ENCODE measurements around the gene OPN1SW. TPM values are rescaled to one million over a fixed set of nuclear protein-coding genes. Genes with fewer than 3 reads are reported as not detected.

OPN1SW gene, protein sequence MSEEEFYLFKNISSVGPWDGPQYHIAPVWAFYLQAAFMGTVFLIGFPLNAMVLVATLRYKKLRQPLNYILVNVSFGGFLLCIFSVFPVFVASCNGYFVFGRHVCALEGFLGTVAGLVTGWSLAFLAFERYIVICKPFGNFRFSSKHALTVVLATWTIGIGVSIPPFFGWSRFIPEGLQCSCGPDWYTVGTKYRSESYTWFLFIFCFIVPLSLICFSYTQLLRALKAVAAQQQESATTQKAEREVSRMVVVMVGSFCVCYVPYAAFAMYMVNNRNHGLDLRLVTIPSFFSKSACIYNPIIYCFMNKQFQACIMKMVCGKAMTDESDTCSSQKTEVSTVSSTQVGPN
- total RNA-seq = not detected in 2 replicates
- long read RNA-seq = 0 reads

DNA sequence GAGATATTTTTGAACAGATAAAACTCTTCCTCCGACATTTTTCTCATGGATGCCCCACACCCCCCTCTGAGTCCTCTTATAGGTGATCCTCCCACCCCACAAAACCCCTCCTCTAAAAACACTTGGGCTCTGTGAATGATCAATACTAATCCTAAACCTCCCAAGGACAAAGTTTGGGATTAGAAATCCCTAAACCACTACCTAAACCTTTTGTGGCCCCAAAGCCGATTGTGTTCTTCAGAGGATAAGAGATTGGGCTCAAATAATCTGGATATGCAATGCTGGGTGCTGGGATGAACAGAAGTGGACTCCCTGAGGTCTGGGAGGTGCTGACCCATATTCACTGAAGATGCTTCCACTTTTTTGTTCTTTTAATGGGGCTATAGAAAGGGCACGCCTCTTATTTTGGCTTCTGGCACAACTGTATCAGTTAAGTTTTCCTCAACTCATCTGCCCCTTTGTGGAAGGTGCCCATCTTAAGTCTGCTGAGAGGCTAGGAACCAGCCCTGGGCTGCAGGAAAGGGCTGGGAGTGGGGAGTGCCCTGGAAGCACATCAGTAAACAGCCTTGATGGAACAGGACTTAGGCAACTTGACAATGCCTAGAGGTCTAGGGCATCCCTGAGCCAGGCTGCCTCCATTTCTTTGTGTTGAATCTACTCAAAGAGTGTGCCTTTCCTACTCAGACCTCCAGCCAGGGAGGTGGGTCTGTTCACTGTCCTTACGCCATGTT, at the start of gene OPN1SW:
TSS of gene OPN1SW (minus strand) at position 51 of the 731 bp plus-strand sequence. CDS start at position 38, 13 bp downstream.
- peaks cover 18% of the 10 kb centered on the region for H3K36me3 Mint-ChIP-seq (ENCODE audit: insufficient read depth)
- DNase-seq (ENCODE audit: low spot score, unreplicated experiment) = no peak
- H3K9me3 Mint-ChIP-seq (ENCODE audit: low read depth) = peaks cover 10% of the 10 kb centered on the region
- TF ChIP-seq, protein P1, sequence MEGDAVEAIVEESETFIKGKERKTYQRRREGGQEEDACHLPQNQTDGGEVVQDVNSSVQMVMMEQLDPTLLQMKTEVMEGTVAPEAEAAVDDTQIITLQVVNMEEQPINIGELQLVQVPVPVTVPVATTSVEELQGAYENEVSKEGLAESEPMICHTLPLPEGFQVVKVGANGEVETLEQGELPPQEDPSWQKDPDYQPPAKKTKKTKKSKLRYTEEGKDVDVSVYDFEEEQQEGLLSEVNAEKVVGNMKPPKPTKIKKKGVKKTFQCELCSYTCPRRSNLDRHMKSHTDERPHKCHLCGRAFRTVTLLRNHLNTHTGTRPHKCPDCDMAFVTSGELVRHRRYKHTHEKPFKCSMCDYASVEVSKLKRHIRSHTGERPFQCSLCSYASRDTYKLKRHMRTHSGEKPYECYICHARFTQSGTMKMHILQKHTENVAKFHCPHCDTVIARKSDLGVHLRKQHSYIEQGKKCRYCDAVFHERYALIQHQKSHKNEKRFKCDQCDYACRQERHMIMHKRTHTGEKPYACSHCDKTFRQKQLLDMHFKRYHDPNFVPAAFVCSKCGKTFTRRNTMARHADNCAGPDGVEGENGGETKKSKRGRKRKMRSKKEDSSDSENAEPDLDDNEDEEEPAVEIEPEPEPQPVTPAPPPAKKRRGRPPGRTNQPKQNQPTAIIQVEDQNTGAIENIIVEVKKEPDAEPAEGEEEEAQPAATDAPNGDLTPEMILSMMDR (IDR thresholded peaks at IDR 0.05; ENCODE audit: unreplicated experiment) = no peak
- peaks cover 3% of the 10 kb centered on the region for H3K27me3 Mint-ChIP-seq
- no peak within 1 kb of the TSS for H3K27ac Mint-ChIP-seq
- H3K4me1 Mint-ChIP-seq (ENCODE audit: low read depth) = no peaks in the 10 kb centered on the region
- H3K4me3 Mint-ChIP-seq (ENCODE audit: low read depth) = no peak within 1 kb of the TSS

DNA sequence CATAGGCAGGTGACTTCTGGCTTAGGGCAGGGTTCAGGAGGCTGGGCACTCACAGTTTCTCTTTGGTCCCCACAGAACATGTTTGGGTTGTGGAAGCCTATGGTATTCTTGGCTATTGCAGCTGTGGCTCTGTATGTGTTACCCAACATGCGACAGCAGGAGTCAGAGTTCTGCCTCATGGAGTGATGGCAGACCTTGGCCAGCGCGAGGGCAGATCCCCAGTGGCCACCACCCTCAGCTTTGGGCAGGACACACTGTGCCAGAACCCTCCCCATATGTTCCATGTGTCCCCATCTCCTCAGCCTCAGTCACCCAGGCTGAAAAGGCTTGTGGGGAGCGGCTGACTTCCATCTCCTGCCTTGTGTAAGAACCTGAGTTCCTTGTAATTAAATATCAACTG, 46.1 kb upstream of the OPN1SW start:
- DNase-seq (ENCODE audit: low spot score, unreplicated experiment) = no peak
- H3K27me3 Mint-ChIP-seq = no peaks in the 10 kb centered on the region
- TF ChIP-seq, protein P1 (IDR thresholded peaks at IDR 0.05; ENCODE audit: unreplicated experiment) = no peak
- no peak overlapping the region for H3K27ac Mint-ChIP-seq
- no peaks in the 10 kb centered on the region for H3K36me3 Mint-ChIP-seq (ENCODE audit: insufficient read depth)
- no peak overlapping the region for H3K4me3 Mint-ChIP-seq (ENCODE audit: low read depth)
- H3K9me3 Mint-ChIP-seq (ENCODE audit: low read depth) = no peaks in the 10 kb centered on the region
- H3K4me1 Mint-ChIP-seq (ENCODE audit: low read depth) = no peaks in the 10 kb centered on the region

DNA sequence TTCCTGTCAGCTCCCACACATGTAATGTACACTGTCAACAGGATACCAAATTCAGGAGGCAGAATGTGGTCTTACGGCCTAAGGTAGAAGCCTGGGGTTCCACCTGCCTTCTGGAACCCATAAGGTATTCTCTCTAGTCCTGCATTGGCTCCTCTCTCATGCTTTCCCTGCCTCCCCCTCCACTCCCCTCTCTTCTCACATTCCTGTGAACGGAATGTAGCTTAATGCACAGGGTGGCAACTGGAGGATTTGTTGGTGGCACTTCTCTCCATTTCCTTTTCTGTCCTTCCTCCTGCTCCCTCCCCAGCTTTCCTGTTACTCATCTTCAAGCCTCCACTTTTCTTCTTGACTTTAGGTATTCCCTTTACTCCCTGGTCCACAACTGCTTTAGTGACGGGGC, 43.1 kb upstream of the OPN1SW start:
- Mint-ChIP-seq H3K4me3 (ENCODE audit: low read depth) (no peak overlapping the region), H3K9me3 (ENCODE audit: low read depth) (no peaks in the 10 kb centered on the region), H3K27ac (no peak overlapping the region), H3K36me3 (ENCODE audit: insufficient read depth) (peaks cover 4% of the 10 kb centered on the region), H3K27me3 (no peaks in the 10 kb centered on the region), H3K4me1 (ENCODE audit: low read depth) (peaks cover 3% of the 10 kb centered on the region)
- TF ChIP-seq, protein P1 (IDR thresholded peaks at IDR 0.05; ENCODE audit: unreplicated experiment) = no peak
- DNase-seq (ENCODE audit: low spot score, unreplicated experiment) = no peak

DNA sequence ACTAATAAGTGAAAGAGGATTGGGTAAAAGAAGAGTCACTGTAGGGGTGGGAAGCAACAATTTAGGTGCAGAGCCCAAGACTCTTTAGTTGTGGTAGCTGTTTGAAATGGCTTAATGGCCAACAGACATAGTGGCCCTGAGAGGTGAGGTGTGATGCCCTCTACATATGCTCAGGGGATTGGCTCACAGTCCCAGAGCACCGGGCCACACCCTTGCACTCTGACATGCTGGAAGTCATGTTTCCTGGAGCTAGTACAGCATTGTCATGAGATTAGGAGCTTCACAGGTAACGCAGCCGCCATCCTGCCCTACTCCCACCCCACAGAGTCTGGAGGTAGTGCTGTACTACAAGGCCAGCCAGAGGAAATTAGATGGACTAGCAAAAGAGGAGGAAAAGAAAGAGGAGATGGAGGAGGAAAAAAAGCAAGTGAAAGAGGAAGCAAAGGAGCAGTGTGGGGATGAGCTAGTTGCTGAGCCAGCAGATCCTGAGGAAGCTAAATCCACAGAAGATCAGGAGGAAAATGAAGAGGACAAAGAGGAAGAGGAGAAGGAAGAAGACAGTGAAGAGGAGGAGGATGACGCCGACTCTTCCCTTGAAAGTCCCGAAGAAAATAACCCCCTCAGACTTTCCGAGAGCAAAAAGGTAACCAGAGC, 39.8 kb upstream of the OPN1SW start:
- TF ChIP-seq, protein P1 (IDR thresholded peaks at IDR 0.05; ENCODE audit: unreplicated experiment) = no peak
- Mint-ChIP-seq H3K27ac (peak overlapping the region; percentile 35), H3K27me3 (no peaks in the 10 kb centered on the region), H3K9me3 (ENCODE audit: low read depth) (no peaks in the 10 kb centered on the region), H3K4me3 (ENCODE audit: low read depth) (no peak overlapping the region), H3K36me3 (ENCODE audit: insufficient read depth) (peaks cover 4% of the 10 kb centered on the region), H3K4me1 (ENCODE audit: low read depth) (peaks cover 3% of the 10 kb centered on the region)
- no peak for DNase-seq (ENCODE audit: low spot score, unreplicated experiment)

DNA sequence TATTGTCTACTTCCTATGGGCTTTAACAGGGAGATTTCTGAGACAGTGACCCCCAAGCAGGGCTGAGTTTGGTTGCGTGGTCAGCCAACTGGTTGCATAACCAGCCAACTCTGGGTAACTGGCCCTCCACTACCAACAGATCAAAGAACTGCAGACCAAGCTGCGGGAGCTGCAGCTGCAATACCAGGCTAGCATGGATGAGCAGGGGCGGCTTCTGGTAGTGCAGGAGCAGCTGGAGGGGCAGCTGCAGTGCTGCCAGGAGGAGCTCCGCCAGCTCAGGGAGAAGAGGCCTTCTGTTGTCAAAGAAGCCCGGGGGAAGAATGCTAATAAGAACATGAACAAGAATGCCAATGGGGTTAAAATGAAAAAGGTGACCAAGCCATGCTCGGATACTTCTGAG, 38.9 kb upstream of the OPN1SW start:
- peaks cover 3% of the 10 kb centered on the region for H3K4me1 Mint-ChIP-seq (ENCODE audit: low read depth)
- H3K27me3 Mint-ChIP-seq = no peaks in the 10 kb centered on the region
- no peaks in the 10 kb centered on the region for H3K9me3 Mint-ChIP-seq (ENCODE audit: low read depth)
- no peak for DNase-seq (ENCODE audit: low spot score, unreplicated experiment)
- H3K4me3 Mint-ChIP-seq (ENCODE audit: low read depth) = no peak overlapping the region
- peak overlapping the region; percentile 47 for H3K27ac Mint-ChIP-seq
- TF ChIP-seq, protein P1 (IDR thresholded peaks at IDR 0.05; ENCODE audit: unreplicated experiment) = no peak
- H3K36me3 Mint-ChIP-seq (ENCODE audit: insufficient read depth) = peaks cover 8% of the 10 kb centered on the region
